NCI-H2196 (cell line): ENCODE measurements around the gene JADE2.
A peak's percentile ranks its signal among the peaks of the same experiment; 100 is the strongest.

Source experiments
- DNase-seq: peaks from one replicate; lab custom pipeline; 2025; ENCODE audit not compliant: unreplicated experiment; lab: John Stamatoyannopoulos, UW

Gene JADE2

DNA sequence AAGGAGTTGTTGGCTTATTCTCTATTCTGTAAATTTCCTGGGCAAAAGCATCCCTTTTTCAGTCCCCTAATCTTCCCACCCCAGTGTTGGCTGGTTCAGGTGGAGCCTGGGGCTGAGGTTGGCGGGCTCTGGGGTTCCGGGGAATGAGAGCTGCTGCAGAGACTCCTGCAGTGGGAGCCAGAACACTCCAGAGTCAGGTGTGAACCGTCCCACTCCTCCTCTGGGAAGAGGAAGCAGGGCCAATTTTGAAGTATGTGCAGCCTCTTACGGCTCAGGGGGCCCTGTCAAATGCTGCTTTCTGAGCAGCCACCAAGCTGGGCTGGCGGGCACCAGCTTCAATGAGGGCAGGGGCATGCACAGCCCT lies 42.8 kb downstream of the JADE2 start:
- DNase-seq = no peak

DNA sequence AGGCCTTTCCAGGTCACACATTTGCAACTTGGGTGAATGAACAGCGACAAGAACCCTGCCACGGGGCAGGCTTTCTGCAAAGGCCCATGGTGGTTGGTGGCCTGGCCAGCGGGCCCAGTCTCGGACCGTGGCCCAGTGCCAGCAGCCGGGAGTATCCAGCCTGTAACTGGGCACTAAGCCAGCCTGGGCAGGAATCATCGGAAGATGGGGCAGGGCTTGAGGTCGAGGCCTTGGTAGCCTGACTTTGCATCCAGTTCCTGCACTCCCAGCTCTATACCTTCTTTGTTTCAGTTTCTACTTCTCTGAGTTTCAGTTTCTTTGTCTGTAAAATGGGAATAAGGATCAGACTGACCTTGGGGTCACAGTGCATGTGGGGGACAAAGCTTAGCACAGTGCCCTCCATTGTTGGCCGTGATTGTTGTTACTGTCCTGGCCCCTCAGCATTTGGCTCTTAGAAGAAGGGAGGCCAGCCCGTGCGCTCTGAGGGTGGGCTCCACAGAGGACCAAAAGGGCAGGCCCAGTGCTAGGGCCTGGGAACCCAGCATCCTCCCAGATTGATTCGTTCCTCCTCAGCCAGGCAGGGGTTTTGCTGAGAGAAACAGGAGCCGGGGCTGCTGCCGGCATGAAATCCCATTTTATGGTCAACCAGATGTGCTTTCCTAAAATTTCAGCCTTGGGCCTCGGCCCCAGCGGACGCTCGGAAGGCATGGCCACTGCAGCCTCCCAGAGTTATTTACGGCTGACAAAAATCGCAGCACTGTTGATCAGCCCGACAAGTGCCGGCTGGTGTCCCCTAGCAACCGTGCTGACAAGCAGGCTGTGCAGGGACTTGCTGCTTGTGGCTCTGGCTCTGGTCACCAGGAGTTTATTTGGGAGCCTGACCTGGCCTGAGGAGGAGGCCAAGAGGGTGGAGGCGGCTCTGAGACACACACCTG lies 43.6 kb downstream of the JADE2 start:
- DNase-seq = peak; percentile 78

DNA sequence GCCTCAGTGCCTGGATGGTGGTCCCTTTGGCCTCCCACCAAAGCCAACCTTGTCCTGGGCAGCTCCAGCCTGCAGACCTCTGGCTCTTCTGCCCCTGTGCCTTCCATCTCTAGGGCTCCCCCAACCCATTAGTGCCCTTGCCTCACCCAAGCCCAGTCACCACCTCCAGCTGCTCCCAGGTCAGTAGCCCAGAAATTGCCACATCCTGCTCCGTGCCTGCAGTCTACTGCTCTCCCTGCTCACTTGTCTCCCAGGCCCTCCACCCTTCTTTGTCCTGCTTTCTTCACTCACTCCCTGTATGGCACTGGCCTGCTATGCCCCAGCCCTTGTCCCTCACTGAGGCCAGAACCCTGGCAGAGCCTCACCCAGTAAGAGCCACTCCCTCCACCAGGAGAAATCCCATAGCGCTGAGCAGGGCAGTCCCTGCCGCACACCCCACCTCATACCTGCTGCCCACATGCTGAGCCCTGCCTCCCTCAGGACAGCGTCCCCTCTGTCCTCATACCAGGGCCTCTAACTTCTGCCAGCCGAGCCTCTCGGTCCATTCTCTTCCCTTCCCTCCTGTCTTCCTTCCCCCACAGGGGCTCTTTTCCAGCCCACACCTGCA lies 44.4 kb downstream of the JADE2 start:
- no peak for DNase-seq

DNA sequence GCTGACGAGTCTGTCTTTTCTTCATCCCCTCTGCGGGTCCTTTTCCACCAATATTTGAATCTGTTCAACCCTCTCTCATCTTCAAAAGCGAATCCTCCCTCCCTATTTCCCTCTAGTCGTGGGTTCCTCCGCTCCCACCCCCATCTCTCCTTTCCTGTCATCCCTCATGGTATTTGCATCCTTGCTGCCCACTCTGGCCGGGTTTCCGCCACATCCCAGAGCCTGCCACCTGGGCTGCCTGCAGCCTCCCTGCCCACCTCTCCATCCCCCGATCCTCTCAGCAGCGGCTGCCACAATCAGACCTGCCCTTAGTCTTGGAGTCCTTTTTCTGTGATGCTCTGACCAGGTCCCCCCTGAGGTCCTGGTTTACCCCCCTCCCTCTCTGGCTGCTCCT lies 44.9 kb downstream of the JADE2 start:
- no peak for DNase-seq

DNA sequence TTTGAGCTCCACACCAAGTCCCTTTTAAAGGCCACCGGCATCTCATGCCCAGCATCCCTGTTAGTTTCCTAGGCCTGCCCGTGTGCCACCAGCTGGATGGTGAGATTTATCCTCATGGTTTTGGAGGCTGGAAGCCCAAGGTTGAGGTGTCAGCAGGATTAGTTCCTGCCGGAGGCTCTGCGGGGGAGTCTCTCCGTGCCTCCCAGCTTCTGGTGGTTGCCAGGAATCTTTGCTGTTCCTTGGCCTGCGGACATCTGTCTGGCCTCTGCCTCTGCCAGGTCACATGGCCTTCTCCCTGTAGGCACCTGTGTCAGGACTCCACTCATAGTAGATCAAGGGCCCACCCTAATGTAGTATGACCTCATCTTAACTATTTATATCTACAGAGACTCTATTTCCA lies 45.4 kb downstream of the JADE2 start:
- no peak for DNase-seq

DNA sequence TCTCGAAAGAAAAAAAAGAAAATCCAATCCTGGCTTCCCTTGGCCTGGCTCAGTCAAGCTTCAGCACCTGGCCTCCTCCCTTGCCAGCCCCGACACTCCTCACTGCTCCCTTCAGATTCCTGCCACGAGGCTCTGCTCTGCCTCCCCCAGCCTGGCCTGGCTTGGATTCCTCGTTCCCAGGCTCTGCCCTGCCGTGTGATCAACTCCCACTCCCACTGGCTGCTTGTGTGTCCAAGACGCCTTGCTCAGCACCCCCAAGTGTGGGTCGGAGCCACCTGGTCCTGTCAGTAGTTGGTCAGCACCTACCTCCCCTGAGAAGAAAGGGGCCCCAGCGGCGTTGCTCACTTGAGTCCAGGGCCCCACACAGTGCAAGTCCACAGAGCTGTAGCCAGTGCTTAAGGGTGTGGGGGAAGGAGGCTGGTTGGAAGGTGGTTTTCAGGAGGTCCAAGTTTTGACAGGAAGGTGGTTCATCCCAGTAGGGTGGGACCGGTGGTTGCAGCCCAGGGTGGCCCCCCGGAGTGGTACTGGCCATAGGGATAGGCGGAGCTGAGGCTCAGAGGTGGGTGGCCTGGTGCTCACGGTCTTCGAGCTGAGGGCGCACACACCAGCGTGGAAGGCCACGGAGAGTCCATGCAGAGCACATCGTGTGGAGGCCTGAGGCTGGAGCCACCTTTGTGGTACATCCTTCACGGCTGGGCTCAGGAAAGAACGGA lies 46.4 kb downstream of the JADE2 start:
- DNase-seq = no peak

DNA sequence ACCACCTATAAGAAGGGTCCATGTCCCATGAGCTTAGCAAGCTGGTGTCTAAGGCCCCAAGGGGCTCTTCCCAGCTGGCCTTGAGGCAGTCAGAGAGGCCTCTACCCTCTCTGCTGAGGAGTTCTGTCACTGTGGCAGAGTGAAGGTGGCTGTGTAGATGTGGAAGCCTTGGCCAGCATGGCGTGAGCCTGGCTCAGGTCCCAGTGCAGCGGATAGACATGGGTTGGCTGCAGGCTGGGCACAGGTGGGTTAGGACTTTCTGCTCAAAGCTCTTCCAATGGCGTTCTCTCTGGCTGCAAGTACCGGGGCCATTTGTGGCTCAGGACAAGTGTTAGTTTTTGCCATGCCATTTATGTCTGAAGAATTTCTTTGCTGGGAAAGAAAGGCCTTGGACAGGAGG lies 47.3 kb downstream of the JADE2 start:
- DNase-seq = no peak

DNA sequence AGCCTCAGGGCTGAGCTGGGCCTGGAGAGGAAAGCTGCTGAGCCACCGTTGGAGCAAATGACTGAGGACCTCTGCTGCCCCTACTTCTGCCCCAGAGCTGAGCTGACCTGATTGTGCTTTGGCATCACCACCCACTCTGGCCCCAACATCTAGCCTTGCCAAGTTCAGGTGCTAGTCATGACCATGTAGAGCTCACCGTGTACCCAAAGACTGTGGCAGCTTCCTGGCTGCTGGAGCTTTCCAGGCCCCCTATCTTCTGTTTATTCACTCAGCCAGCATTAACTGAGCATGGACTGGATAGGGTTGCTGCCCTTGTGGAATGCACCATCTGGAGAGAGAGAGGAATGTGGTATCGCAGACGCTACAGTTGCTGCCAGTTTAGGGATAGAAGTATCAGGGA lies 49.1 kb downstream of the JADE2 start:
- DNase-seq = no peak

DNA sequence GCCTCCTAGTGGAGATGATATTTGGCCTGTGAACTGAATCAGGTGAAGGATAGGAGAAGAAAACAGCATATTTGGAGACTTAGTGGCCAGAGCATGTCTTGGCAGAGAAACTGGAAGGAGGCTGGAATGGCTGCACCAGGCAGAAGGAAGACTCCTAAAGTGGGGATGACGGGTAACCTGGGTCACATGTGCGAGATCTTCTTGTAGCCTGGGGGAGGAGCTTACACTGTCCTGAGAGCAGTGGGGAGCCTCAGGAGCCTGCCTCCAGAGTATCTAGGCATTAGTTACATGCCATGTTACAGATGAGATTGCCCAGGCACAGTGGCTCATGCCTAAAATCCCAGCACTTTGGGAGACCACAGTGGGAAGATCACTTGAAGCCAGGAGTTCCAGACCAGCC lies 49.8 kb downstream of the JADE2 start:
- no peak for DNase-seq

DNA sequence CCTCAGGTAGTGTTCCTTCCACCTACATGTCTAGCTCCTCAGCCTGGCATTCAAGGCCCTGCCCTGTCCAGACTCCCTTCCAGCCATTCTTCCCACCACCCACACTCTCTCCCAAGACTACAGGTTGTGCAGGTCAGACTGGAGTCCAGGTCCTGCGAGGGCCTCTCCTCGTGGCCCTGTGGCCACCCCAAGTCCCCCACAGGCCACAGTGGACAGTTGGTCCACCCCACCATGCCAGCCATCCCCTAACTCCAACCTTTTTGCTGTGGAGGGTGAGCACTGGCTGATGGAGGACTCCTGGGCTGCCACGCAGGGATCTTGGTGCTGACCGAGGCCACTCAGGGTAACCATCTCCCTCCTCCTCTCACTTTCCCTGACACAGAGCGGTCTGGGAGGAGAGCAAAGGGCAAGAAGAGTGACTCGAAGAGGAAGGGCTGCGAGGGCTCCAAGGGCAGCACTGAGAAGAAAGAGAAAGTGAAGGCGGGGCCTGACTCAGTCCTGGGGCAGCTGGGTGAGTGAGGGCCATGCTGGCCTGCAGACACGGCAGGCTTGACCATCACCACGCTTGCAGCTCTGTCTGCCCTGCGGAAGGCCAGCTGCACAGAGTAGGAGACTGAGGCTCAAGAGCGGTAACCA lies 51.0 kb downstream of the JADE2 start:
- DNase-seq = no peak

DNA sequence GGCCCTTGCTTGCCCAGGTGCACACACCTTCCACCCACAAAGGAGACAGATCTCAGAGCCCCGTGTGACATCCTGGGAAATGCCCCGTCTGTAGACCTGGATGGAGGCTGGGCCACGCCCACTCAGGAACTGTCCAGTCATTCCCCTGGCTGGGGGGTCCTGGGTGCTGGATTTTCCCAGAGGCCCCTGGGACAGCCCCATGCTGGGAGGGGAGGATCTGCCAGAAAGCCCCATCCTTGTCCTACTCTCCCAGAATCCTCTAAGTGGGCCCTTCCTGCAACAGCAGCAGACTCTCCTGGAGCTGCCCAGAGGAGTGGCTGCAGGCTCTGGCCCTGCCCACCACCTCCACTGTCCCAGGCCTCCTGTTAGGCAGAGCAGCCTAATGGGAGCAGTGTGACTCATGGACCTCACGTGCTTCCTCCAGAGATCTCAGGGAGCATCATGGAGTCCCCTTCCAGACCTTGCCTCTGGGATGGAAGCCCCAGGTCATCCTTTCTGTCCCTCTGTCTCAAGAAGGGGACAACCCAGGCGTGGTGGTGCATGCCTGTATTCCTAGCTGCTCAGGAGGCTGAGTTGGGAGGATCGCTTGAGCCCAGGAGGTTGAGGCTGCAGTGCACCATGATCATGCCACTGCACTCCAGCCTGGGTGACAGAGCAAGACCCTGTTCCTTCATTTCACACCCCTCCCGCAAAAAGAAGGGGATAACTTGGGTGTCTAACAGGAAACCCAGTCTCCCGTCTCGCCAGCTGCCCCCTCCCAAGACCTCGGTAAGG lies 51.7 kb downstream of the JADE2 start:
- DNase-seq = no peak

DNA sequence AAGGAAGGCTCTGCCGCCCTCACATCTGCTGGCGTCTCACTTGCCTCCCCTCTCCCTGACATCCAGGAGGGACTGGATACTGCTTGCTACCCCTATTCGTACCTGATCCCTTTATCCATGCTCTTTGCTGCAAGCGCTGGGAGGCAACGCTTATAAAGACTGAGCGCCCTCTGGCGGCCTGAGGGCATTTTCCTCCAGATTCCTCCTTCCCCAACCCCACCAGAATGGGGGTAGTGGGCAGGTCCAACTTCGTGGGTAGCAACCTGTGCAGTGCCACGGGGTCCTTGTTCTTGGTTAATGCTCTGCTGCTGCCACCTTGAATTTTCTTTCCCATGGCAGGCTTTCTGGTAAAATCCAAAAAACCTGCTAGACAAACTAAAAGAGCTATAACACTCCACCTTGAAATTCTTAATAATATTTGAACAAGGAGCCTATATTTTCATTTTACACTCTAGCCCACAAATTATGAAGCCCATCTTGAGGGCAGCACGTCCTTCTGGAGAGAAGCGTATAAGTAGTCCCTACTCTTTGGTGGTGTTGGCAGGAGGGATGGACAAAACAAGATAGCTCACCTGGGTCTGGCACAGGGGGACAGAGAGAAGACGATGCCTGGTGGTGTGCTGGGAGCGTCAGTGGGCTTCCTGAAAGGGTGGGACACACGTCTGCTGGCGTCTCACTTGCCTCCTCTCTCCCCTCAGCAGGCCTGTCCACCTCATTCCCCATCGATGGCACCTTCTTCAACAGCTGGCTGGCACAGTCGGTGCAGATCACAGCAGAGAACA lies 52.5 kb downstream of the JADE2 start:
- DNase-seq = peak; percentile 89

DNA sequence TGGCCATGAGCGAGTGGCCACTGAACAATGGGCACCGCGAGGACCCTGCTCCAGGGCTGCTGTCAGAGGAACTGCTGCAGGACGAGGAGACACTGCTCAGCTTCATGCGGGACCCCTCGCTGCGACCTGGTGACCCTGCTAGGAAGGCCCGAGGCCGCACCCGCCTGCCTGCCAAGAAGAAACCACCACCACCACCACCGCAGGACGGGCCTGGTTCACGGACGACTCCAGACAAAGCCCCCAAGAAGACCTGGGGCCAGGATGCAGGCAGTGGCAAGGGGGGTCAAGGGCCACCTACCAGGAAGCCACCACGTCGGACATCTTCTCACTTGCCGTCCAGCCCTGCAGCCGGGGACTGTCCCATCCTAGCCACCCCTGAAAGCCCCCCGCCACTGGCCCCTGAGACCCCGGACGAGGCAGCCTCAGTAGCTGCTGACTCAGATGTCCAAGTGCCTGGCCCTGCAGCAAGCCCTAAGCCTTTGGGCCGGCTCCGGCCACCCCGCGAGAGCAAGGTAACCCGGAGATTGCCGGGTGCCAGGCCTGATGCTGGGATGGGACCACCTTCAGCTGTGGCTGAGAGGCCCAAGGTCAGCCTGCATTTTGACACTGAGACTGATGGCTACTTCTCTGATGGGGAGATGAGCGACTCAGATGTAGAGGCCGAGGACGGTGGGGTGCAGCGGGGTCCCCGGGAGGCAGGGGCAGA lies 53.3 kb downstream of the JADE2 start:
- no peak for DNase-seq

DNA sequence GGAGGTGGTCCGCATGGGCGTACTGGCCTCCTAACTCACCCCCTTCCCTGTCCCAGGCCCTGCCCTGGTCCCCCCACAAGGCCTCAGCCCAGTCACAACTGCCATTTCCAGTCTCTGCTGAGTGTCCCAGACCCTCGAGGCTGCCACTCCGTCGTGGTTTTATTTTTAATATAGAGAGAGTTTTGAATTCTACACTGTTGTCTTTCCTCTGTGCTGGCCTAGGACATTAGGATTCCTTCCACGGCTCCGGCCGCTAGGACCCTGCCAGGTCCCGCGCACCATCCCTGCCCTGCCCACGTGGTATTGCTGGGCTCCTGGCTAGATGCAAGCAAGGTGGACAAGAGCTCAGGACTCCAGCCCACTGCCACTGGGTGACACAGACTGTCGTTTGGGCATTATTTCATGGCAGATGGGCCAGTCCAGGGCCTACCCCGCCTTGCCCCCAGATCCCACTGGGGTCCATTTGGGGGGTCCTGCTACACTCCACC lies 53.9 kb downstream of the JADE2 start:
- no peak for DNase-seq

DNA sequence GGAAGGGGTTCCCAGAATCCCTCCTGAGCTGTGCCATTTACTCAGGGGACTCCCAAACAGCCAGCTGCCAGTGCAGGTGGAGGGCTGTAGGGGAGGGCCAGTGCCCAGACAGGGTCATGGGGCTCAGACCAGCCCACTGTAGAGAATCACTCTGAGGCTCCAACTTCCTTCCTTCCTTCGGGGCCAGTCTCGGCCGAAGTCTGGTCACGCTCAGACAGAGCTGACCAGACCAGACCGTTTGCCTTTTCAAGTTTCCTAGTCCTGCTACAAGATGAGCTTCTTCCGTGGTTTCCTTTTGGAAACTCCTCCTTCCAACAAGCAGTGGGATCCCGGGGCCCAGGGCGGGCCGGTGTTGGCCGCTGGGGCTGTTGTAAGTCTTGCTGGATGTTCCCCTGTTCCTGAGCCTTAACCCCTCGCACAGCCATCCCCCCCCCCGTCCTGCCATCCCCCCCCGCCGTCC lies 54.6 kb downstream of the JADE2 start:
- no peak for DNase-seq

DNA sequence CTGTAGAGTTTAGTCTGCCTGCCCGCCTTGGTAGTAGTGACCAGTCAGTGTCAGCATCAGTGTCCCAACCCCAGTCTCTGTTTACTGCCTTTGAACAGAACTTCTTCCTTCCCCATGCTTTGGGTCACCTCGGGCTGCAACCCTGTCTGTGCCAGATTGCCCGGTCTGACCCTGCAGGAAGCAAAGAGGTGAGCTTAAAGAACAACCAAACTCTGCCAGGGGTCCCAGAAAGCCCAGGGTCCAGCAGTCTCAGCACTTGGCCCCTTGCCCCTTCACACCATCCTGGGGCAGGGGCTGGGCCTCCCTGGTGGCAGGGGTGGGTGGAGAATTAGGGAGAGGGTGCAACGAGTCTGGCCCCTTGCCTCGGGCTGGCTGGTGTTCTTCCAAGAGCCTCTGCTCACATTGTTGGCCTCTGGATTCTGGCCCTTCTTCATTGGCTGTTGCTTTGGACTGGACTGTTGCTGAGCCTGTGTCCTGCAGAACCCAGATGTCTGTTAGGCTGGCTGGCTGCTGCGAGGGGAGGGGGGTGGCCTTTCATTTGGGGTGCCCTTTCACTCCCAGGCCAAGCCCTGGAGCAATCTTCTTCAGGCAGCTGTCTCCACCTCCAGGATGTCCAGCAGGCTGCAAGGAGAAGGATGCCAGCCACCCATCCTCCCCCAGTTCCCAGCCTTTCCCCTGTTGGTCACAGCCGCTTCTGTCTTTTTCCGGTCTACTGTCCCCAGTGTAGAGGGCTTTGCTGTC lies 55.9 kb downstream of the JADE2 start:
- no peak for DNase-seq

DNA sequence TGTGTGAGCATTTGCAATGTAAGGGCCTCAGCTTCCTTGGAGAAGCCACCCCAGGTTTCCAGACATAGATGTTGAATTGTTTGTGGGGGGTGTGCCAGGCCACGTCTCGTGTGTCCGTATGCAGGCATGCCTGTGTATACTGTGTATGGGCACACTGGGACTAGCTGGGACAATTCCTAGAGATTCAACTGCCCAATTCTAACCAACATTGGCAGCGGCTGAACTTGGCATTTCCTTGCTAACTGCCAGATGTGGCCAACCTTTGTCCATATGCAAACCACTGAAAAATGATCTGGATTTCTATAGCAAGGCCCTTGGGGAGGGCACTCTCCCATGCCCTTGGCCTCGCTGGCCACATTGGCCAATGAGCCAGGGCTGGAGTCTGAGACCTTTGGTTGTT lies 56.8 kb downstream of the JADE2 start:
- DNase-seq = no peak

DNA sequence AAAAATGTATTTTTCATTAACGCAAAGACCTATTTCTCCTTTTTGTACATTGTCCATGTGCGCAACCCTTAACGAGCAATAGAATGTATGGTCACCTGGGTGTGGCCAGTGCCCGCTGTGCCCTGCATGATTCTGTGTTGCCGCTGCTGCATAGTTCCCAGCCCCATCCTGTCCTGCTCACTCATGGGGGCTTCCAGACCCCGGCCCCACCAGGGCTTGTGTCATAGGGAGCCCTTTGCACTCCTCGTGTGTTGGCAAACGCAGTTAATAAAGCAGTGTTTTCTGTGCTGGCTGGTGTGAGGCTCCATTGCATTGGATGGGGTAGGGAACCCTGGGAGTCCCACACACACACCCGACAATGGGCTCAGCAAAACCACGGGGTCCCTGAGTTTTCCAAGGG lies 57.5 kb downstream of the JADE2 start:
- no peak for DNase-seq

DNA sequence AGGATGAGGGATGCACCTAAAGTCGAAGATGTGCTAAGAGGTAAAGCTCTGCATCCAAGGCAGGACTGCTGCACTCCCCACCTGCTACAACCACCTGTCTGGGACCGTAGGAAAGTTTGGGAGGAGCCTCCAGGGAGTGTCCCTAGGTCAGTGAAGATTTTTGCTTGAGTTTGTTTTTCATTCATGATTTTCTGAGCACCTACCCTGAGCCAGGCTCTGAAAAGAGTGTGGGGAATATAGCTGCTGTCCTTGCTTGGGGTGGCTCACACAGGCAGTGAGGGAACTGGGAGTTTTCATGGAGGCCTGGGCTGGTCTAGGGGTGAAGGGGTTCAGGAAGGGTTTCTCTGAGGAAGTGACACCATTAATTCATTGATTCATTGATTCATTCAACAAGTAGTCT lies 58.3 kb downstream of the JADE2 start:
- DNase-seq = no peak
